Chondrocyte (in vitro differentiated cells): Measurements from ENCODE around the gene PIP5K1C. TPM values are rescaled to one million over a fixed set of nuclear protein-coding genes. Genes with fewer than 3 reads are reported as not detected.

Experiments used
- DNase-seq: peaks from one replicate; pipeline ENCODE4 v3.0.0; 2021; ENCODE audit warnings: mixed read lengths, low spot score
- H3K27ac Mint-ChIP-seq: one replicate; pipeline ENCODE4 v1.8.0; 2021; ENCODE audit warnings: mild to moderate bottlenecking, moderate library complexity, mixed read lengths; ENCODE audit not compliant: unreplicated experiment
- H3K27me3 Mint-ChIP-seq: 2 replicates; pipeline ENCODE4 v1.8.0; 2021; ENCODE audit warnings: low read depth, mixed read lengths
- H3K36me3 Mint-ChIP-seq: 2 replicates; pipeline ENCODE4 v1.8.0; 2021; ENCODE audit warnings: low read depth, mixed read lengths
- H3K4me1 Mint-ChIP-seq: 2 replicates; pipeline ENCODE4 v1.8.0; 2021; ENCODE audit warnings: low read depth, mild to moderate bottlenecking, mixed read lengths
- H3K4me3 Mint-ChIP-seq: one replicate; pipeline ENCODE4 v1.8.0; 2021; ENCODE audit warnings: mild to moderate bottlenecking, moderate library complexity, mixed read lengths; ENCODE audit not compliant: unreplicated experiment
- H3K9me3 Mint-ChIP-seq: 2 replicates; pipeline ENCODE4 v1.8.0; 2021; ENCODE audit warnings: low read depth, mixed read lengths
- CTCF ChIP-seq: fragments of 200-600 bp; sonication (generic); IDR thresholded peaks from 2 replicates; pipeline ENCODE4 v1.5.0; 2021; ENCODE audit warnings: antibody characterized with exemption, mild to moderate bottlenecking, moderate library complexity
- total RNA-seq: library from RNA; stranded (reverse); gene quantifications from 3 replicates; pipeline ENCODE4 v1.2.1, GENCODE V29; 2021

PIP5K1C gene
- total RNA-seq, 1 donor from 2014 or later, result 81.0 TPM

GRCh38 chr19:3642987-3643673 is 57.1 kb downstream of the PIP5K1C start:
- Mint-ChIP-seq H3K4me3 (no peak overlapping the region), H3K27ac (no peak overlapping the region), H3K27me3 (no peaks in the 10 kb centered on the region), H3K9me3 (no peaks in the 10 kb centered on the region), H3K4me1 (no peaks in the 10 kb centered on the region), H3K36me3 (peaks cover 15% of the 10 kb centered on the region)
- no peak for TF ChIP-seq CTCF
- no peak for DNase-seq

- no peaks in the 10 kb centered on the region for H3K4me1 Mint-ChIP-seq
- DNase-seq, result no peak
- H3K4me3 Mint-ChIP-seq, result no peak overlapping the region
- no peaks in the 10 kb centered on the region for H3K27me3 Mint-ChIP-seq
- no peak overlapping the region for H3K27ac Mint-ChIP-seq
- TF ChIP-seq CTCF, result no peak
- H3K9me3 Mint-ChIP-seq, result no peaks in the 10 kb centered on the region
- peaks cover 15% of the 10 kb centered on the region for H3K36me3 Mint-ChIP-seq
Measured at GRCh38 chr19:3642296-3642695, 58.0 kb downstream of the PIP5K1C start.

GRCh38 chr19:3641515-3642269 is 58.6 kb downstream of the PIP5K1C start:
- Mint-ChIP-seq H3K27me3 (no peaks in the 10 kb centered on the region), H3K27ac (no peak overlapping the region), H3K36me3 (peaks cover 15% of the 10 kb centered on the region), H3K4me3 (no peak overlapping the region), H3K9me3 (no peaks in the 10 kb centered on the region), H3K4me1 (no peaks in the 10 kb centered on the region)
- no peak for TF ChIP-seq CTCF
- no peak for DNase-seq

- Mint-ChIP-seq H3K36me3 (peaks cover 11% of the 10 kb centered on the region), H3K27ac (no peak overlapping the region), H3K9me3 (no peaks in the 10 kb centered on the region), H3K4me1 (no peaks in the 10 kb centered on the region), H3K27me3 (no peaks in the 10 kb centered on the region), H3K4me3 (no peak overlapping the region)
- DNase-seq, result no peak
- no peak for TF ChIP-seq CTCF
Measured at GRCh38 chr19:3639479-3639878, 60.8 kb downstream of the PIP5K1C start.

GRCh38 chr19:3638208-3639193 is 61.8 kb downstream of the PIP5K1C start:
- no peaks in the 10 kb centered on the region for H3K27me3 Mint-ChIP-seq
- no peak for DNase-seq
- peaks cover 11% of the 10 kb centered on the region for H3K36me3 Mint-ChIP-seq
- no peak overlapping the region for H3K4me3 Mint-ChIP-seq
- no peaks in the 10 kb centered on the region for H3K9me3 Mint-ChIP-seq
- H3K4me1 Mint-ChIP-seq, result no peaks in the 10 kb centered on the region
- no peak for TF ChIP-seq CTCF
- H3K27ac Mint-ChIP-seq, result no peak overlapping the region
